Sigmoid colon (tissue), 7 donors: ENCODE measurements around the gene SLC35F1. TPM values are rescaled to one million over a fixed set of nuclear protein-coding genes. Genes with fewer than 3 reads are reported as not detected.
A peak's percentile ranks its signal among the peaks of the same experiment; 100 is the strongest.

ENCODE experiments used
- DNase-seq: peaks from one replicate; pipeline ENCODE4 v3.0.0-alpha.2; 2019
- H3K27ac ChIP-seq, 4 donors: fragments of 200-600 bp; sonication (generic); one replicate each; pipeline ENCODE4 v1.5.1; 2016 to 2019; ENCODE audit warnings: mild to moderate bottlenecking in 1 of 4
- H3K27me3 ChIP-seq, 3 donors: fragments of 200-600 bp; sonication (generic); one replicate each; pipeline ENCODE4 v1.5.1; 2019; ENCODE audit warnings: mild to moderate bottlenecking in 1 of 3
- H3K36me3 ChIP-seq, 4 donors: fragments of 200-600 bp; sonication (generic); one replicate each; pipeline ENCODE4 v1.5.1; 2016 to 2019
- H3K4me1 ChIP-seq, 4 donors: fragments of 200-600 bp; sonication (generic); one replicate each; pipeline ENCODE4 v1.5.1; 2017 to 2019
- H3K4me3 ChIP-seq, 4 donors: fragments of 200-600 bp; sonication (generic); one replicate each; pipeline ENCODE4 v1.5.1; 2017 to 2019; ENCODE audit warnings: mild to moderate bottlenecking in 2 of 4, moderate library complexity in 1 of 4
- H3K9me3 ChIP-seq, 4 donors: fragments of 200-600 bp in 3 of 4; sonication (generic) in 3 of 4; one replicate each; pipeline versions ENCODE4 v1.5.1 to v1.6.1; 2013 to 2019
- CTCF ChIP-seq, 4 experiments: fragments of 450-650 bp in 3 of 4; fragments of 200-600 bp in 1 of 4; IDR thresholded peaks; one replicate each; pipeline ENCODE4 v1.5.1; 2016 to 2019; ENCODE audit warnings: antibody characterized with exemption in 4 of 4, mild to moderate bottlenecking in 3 of 4, moderate library complexity in 2 of 4
- EP300 ChIP-seq, 4 donors: sonication (generic); formaldehyde crosslinking; IDR thresholded peaks; one replicate each; pipeline ENCODE4 v1.6.1; 2017; ENCODE audit warnings: antibody characterized with exemption in 4 of 4
- POLR2A ChIP-seq, 2 donors: fragments of 450-650 bp; IDR thresholded peaks; one replicate each; pipeline ENCODE4 v1.6.1; 2016; ENCODE audit warnings: antibody characterized with exemption in 2 of 2, mild to moderate bottlenecking in 2 of 2, moderate library complexity in 2 of 2
- POLR2AphosphoS5 ChIP-seq, 4 donors: sonication (generic); formaldehyde crosslinking; IDR thresholded peaks; one replicate each; pipeline ENCODE4 v1.6.1; 2017; ENCODE audit warnings: antibody characterized with exemption in 4 of 4
- WGBS, 2 donors: extraction: QIAGEN DNeasy Blood & Tissue Kit; methylation state at CpG; one replicate each; pipeline ENCODE4 v1.1.7; 2013; 5-methylcytosine and 5-hydroxymethylcytosine counted together
- intact Hi-C: fragments of 100-400 bp; cut with DNase I; formaldehyde crosslinking; loops from one replicate; pipeline ENCODE4 v1.15.1; 2023
- polyA plus RNA-seq, 3 donors: library from polyadenylated mRNA; stranded (reverse); fragments of 200-250 nt; gene quantifications; one replicate each; pipeline ENCODE4 v1.2.3, GENCODE V29; 2013
- total RNA-seq, 4 donors: library from RNA; depleted of rRNA; stranded (reverse); fragments of >200 nt; gene quantifications; one replicate each; pipeline ENCODE4 v1.1.0, GENCODE V29; 2016
- donor health status: healthy with polysubstance abuse.
- donor health status: Bipolar disorder and iron deficiency.
- donor health status: healthy.

Gene SLC35F1
- total and polyA plus RNA-seq, 7 donors, result under 0.01 to 8.9 (median 4.0) TPM; not detected in 1

- 68 to 84% methylated on average over 4 of the region's 4 CpGs for WGBS, 2 donors
- intact Hi-C loops, result no loop called here
- TF ChIP-seq POLR2AphosphoS5 (IDR thresholded peaks at IDR 0.05) (no peak), CTCF (IDR thresholded peaks at IDR 0.05) (no peak), EP300 (IDR thresholded peaks at IDR 0.05) (no peak), POLR2A (IDR thresholded peaks at IDR 0.05) (no peak)
- no peaks in the 10 kb centered on the region for H3K36me3 ChIP-seq
- no peaks in the 10 kb centered on the region for H3K27me3 ChIP-seq
- H3K4me1 ChIP-seq, result no peaks in the 10 kb centered on the region
- DNase-seq, result no peak
- peak overlapping the region in 1 of 4 donors; percentile 17 for H3K27ac ChIP-seq
- H3K9me3 ChIP-seq, result no peaks in the 10 kb centered on the region
- H3K4me3 ChIP-seq, result no peak overlapping the region
These were observed 79.3 kb downstream of the SLC35F1 start for GRCh38 chr6:117986396-117986795.

- TF ChIP-seq CTCF (IDR thresholded peaks at IDR 0.05) (no peak), POLR2AphosphoS5 (IDR thresholded peaks at IDR 0.05) (peak in 2 of 4 donors; percentile 18 to 50)
- peak overlapping the region in 1 of 4 donors; percentile 47 for H3K27ac ChIP-seq
- 63 to 78% methylated on average over 3 of the region's 3 CpGs for WGBS, 2 donors
- DNase-seq, result no peak
- intact Hi-C loops, result no loop called here
- H3K4me3 ChIP-seq, result no peak overlapping the region
- H3K4me1 ChIP-seq, result no peaks in the 10 kb centered on the region
- H3K27me3 ChIP-seq, result no peaks in the 10 kb centered on the region
- no peaks in the 10 kb centered on the region for H3K9me3 ChIP-seq
- H3K36me3 ChIP-seq, result no peaks in the 10 kb centered on the region
These were observed 82.0 kb downstream of the SLC35F1 start for GRCh38 chr6:117989086-117989485.

- TF ChIP-seq POLR2A (IDR thresholded peaks at IDR 0.05) (no peak), EP300 (IDR thresholded peaks at IDR 0.05) (no peak), CTCF (IDR thresholded peaks at IDR 0.05) (no peak), POLR2AphosphoS5 (IDR thresholded peaks at IDR 0.05) (no peak)
- Histone ChIP-seq H3K27me3 (no peaks in the 10 kb centered on the region), H3K4me3 (no peak overlapping the region), H3K4me1 (no peaks in the 10 kb centered on the region), H3K9me3 (no peaks in the 10 kb centered on the region), H3K36me3 (no peaks in the 10 kb centered on the region), H3K27ac (no peak overlapping the region)
- DNase-seq, result no peak
- WGBS, 2 donors, result 52 to 67% methylated on average over 1 of the region's 1 CpG
- intact Hi-C loops, result no loop called here
These were observed 83.1 kb downstream of the SLC35F1 start for GRCh38 chr6:117990151-117990550.

GRCh38 chr6:117992856-117993255 lies 85.8 kb downstream of the SLC35F1 start:
- no peak for TF ChIP-seq POLR2A (IDR thresholded peaks at IDR 0.05)
- TF ChIP-seq EP300 (IDR thresholded peaks at IDR 0.05), result no peak
- no peak for TF ChIP-seq CTCF (IDR thresholded peaks at IDR 0.05)
- no peak for TF ChIP-seq POLR2AphosphoS5 (IDR thresholded peaks at IDR 0.05)
- Histone ChIP-seq H3K27ac (no peak overlapping the region), H3K9me3 (no peaks in the 10 kb centered on the region), H3K4me1 (no peaks in the 10 kb centered on the region), H3K4me3 (no peak overlapping the region), H3K27me3 (no peaks in the 10 kb centered on the region), H3K36me3 (no peaks in the 10 kb centered on the region)
- 55 to 60% methylated on average over 1 of the region's 1 CpG for WGBS, 2 donors
- intact Hi-C loops, result no loop called here
- no peak for DNase-seq

DNA sequence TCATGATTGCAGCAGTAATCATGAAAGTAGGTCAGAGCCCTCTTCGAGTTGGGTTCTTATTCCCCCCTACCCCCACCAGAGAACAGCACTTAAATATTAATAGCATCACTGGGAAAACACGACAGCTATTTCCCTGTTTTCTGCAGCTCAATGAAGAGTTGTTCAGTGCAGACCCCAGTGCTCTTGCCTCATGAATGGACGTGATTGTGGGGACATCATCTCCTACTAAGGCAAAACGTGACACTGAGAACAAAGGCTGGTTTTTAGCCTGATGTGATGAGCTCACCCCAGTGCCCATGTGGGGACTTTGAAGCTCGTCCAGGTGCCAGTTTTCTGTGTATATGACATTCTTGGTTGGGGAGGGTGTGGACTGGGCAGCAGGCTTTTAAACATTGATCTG lies 105.9 kb downstream of the SLC35F1 start:
- H3K4me1 ChIP-seq, result no peaks in the 10 kb centered on the region
- WGBS, 2 donors, result 39 to 64% methylated on average over 5 of the region's 5 CpGs
- peak; percentile 67 for DNase-seq
- H3K36me3 ChIP-seq, result no peaks in the 10 kb centered on the region
- no peaks in the 10 kb centered on the region for H3K9me3 ChIP-seq
- TF ChIP-seq CTCF (IDR thresholded peaks at IDR 0.05), result no peak
- TF ChIP-seq EP300 (IDR thresholded peaks at IDR 0.05), result peak in 2 of 4 donors; percentile 17 to 33
- peak in 2 of 4 donors; percentile 17 to 26 for TF ChIP-seq POLR2AphosphoS5 (IDR thresholded peaks at IDR 0.05)
- no peaks in the 10 kb centered on the region for H3K27me3 ChIP-seq
- H3K27ac ChIP-seq, result no peak overlapping the region
- intact Hi-C loops, result no loop called here
- H3K4me3 ChIP-seq, result no peak overlapping the region
